Measurements from ENCODE around the gene DPH5.

Gene DPH5

GRCh38 chr1:100971021-100971420 lies 54.6 kb downstream of the DPH5 start:
- no peak for DNase-seq
- Histone ChIP-seq H3K18ac (ENCODE audit: low read depth in 1 of 2, low read length in 2 of 2) (no peak overlapping the region), H3K4me3 (ENCODE audit: insufficient read depth in 1 of 2, low read depth in 1 of 2, low read length in 2 of 2) (no peak overlapping the region), H3K79me1 (replicated peaks; ENCODE audit: low read length, poor library complexity, severe bottlenecking) (peaks cover 11% of the 10 kb centered on the region), H2BK12ac (ENCODE audit: low read length in 2 of 2) (no peak overlapping the region), H3K23ac (ENCODE audit: low read length in 2 of 2) (no peak overlapping the region), H3K27me3 (ENCODE audit: control insufficient read depth in 1 of 2, insufficient read depth in 1 of 2, low read length in 2 of 2) (no peaks in the 10 kb centered on the region), H2BK5ac (ENCODE audit: low read depth, low read length, poor library complexity, severe bottlenecking) (no peak overlapping the region), H2BK120ac (ENCODE audit: low read depth, low read length) (no peak overlapping the region), H3K14ac (ENCODE audit: low read length in 2 of 2) (no peak overlapping the region), H3K4me1 (ENCODE audit: control insufficient read depth, insufficient read depth, low read depth, low read length) (no peaks in the 10 kb centered on the region), H2BK15ac (ENCODE audit: low read depth, poor library complexity, severe bottlenecking) (no peak overlapping the region), H3K9ac (ENCODE audit: low read length) (no peak overlapping the region), H3K4ac (ENCODE audit: low read depth in 1 of 2, low read length in 2 of 2) (no peak overlapping the region), H3K9me3 (ENCODE audit: control insufficient read depth, low read length) (no peaks in the 10 kb centered on the region), H2AK5ac (ENCODE audit: low read length, severe bottlenecking) (no peak overlapping the region), H4K91ac (ENCODE audit: low read length) (no peak overlapping the region), H3K36me3 (ENCODE audit: control insufficient read depth in 1 of 2, insufficient read depth in 2 of 2, low read depth in 1 of 2, low read length in 2 of 2) (peaks cover 8 to 59% of the 10 kb centered on the region in 2 experiments), H3K4me2 (ENCODE audit: low read length, poor library complexity, severe bottlenecking) (no peak overlapping the region), H3K27ac (ENCODE audit: low read length, poor library complexity, severe bottlenecking) (no peak overlapping the region), H4K8ac (ENCODE audit: low read length) (no peak overlapping the region), H2AFZ (ENCODE audit: low read depth, low read length) (no peak overlapping the region)
- no CpG with 5 or more reads among the region's 1 CpG for WGBS

DNA sequence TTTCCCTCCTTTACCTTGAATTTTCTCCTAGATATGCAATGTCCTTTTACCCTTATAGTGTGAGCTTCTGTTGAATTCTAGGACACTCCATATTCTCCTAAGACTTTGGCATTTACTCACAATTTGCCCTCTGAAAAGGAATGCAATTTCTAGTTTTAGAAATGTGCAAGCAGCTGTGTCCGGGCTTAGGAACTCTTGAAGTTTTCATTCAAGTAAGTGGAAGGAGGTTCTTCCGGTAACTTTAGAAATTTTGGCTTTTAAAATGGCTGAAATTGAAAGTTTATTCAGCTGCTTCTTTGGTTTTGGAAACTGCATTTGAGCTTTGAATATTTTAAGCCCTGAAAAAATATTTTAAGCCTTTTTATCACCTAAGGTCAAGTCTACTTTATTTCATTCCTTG lies 56.3 kb downstream of the DPH5 start:
- Histone ChIP-seq H3K27ac (ENCODE audit: low read length, poor library complexity, severe bottlenecking) (no peak overlapping the region), H3K14ac (ENCODE audit: low read length in 2 of 2) (no peak overlapping the region), H2AFZ (ENCODE audit: low read depth, low read length) (no peak overlapping the region), H3K9ac (ENCODE audit: low read length) (no peak overlapping the region), H2BK12ac (ENCODE audit: low read length in 2 of 2) (no peak overlapping the region), H2BK15ac (ENCODE audit: low read depth, poor library complexity, severe bottlenecking) (no peak overlapping the region), H3K23ac (ENCODE audit: low read length in 2 of 2) (no peak overlapping the region), H3K9me3 (ENCODE audit: control insufficient read depth, low read length) (no peaks in the 10 kb centered on the region), H3K4me2 (ENCODE audit: low read length, poor library complexity, severe bottlenecking) (no peak overlapping the region), H3K4ac (ENCODE audit: low read depth in 1 of 2, low read length in 2 of 2) (no peak overlapping the region), H3K27me3 (ENCODE audit: control insufficient read depth in 1 of 2, insufficient read depth in 1 of 2, low read length in 2 of 2) (no peaks in the 10 kb centered on the region), H2BK5ac (ENCODE audit: low read depth, low read length, poor library complexity, severe bottlenecking) (no peak overlapping the region), H3K79me1 (replicated peaks; ENCODE audit: low read length, poor library complexity, severe bottlenecking) (peaks cover 13% of the 10 kb centered on the region), H3K18ac (ENCODE audit: low read depth in 1 of 2, low read length in 2 of 2) (no peak overlapping the region), H2BK120ac (ENCODE audit: low read depth, low read length) (no peak overlapping the region), H3K36me3 (ENCODE audit: control insufficient read depth in 1 of 2, insufficient read depth in 2 of 2, low read depth in 1 of 2, low read length in 2 of 2) (peaks cover 10 to 60% of the 10 kb centered on the region in 2 experiments), H4K91ac (ENCODE audit: low read length) (no peak overlapping the region), H2AK5ac (ENCODE audit: low read length, severe bottlenecking) (no peak overlapping the region), H4K8ac (ENCODE audit: low read length) (no peak overlapping the region), H3K4me3 (ENCODE audit: insufficient read depth in 1 of 2, low read depth in 1 of 2, low read length in 2 of 2) (no peak overlapping the region), H3K4me1 (ENCODE audit: control insufficient read depth, insufficient read depth, low read depth, low read length) (no peaks in the 10 kb centered on the region)
- no peak for DNase-seq
- WGBS: 98% methylated on average over 2 of the region's 2 CpGs

DNA sequence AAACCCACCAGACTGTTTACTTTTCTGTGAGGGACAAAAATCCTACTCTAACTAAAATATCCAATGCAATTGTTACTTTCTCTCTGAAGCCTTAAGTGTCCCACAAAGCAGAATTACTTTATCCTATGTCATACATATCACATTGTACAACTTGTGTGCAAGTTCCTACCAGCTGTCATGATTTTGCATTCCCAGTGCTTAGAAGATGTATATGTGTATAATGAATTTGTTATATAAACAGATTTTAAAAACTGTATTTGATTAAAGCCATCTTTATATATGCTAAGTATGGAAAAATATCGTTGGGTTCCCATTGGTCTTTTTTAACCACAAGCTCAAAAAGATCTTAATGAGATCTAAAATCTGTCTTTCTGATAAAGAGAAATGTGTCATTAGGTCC lies 57.0 kb downstream of the DPH5 start:
- Histone ChIP-seq H3K27ac (ENCODE audit: low read length, poor library complexity, severe bottlenecking) (no peak overlapping the region), H3K18ac (ENCODE audit: low read depth in 1 of 2, low read length in 2 of 2) (no peak overlapping the region), H4K91ac (ENCODE audit: low read length) (no peak overlapping the region), H2BK5ac (ENCODE audit: low read depth, low read length, poor library complexity, severe bottlenecking) (no peak overlapping the region), H3K4me1 (ENCODE audit: control insufficient read depth, insufficient read depth, low read depth, low read length) (no peaks in the 10 kb centered on the region), H3K36me3 (ENCODE audit: control insufficient read depth in 1 of 2, insufficient read depth in 2 of 2, low read depth in 1 of 2, low read length in 2 of 2) (peaks cover 10 to 58% of the 10 kb centered on the region in 2 experiments), H2BK12ac (ENCODE audit: low read length in 2 of 2) (no peak overlapping the region), H2BK120ac (ENCODE audit: low read depth, low read length) (no peak overlapping the region), H3K14ac (ENCODE audit: low read length in 2 of 2) (no peak overlapping the region), H2BK15ac (ENCODE audit: low read depth, poor library complexity, severe bottlenecking) (no peak overlapping the region), H3K27me3 (ENCODE audit: control insufficient read depth in 1 of 2, insufficient read depth in 1 of 2, low read length in 2 of 2) (no peaks in the 10 kb centered on the region), H3K79me1 (replicated peaks; ENCODE audit: low read length, poor library complexity, severe bottlenecking) (peaks cover 12% of the 10 kb centered on the region), H2AFZ (ENCODE audit: low read depth, low read length) (no peak overlapping the region), H3K9me3 (ENCODE audit: control insufficient read depth, low read length) (no peaks in the 10 kb centered on the region), H2AK5ac (ENCODE audit: low read length, severe bottlenecking) (no peak overlapping the region), H3K4me3 (ENCODE audit: insufficient read depth in 1 of 2, low read depth in 1 of 2, low read length in 2 of 2) (no peak overlapping the region), H3K4me2 (ENCODE audit: low read length, poor library complexity, severe bottlenecking) (no peak overlapping the region), H3K23ac (ENCODE audit: low read length in 2 of 2) (no peak overlapping the region), H3K4ac (ENCODE audit: low read depth in 1 of 2, low read length in 2 of 2) (no peak overlapping the region), H4K8ac (ENCODE audit: low read length) (no peak overlapping the region), H3K9ac (ENCODE audit: low read length) (no peak overlapping the region)
- WGBS: no CpG with 5 or more reads among the region's 1 CpG
- no peak for DNase-seq

GRCh38 chr1:100960098-100960497 lies 65.5 kb downstream of the DPH5 start:
- H3K4ac ChIP-seq (ENCODE audit: low read depth in 1 of 2, low read length in 2 of 2): no peak overlapping the region
- H4K91ac ChIP-seq (ENCODE audit: low read length): no peak overlapping the region
- H2BK120ac ChIP-seq (ENCODE audit: low read depth, low read length): no peak overlapping the region
- no peak overlapping the region for H2BK12ac ChIP-seq (ENCODE audit: low read length in 2 of 2)
- no peak overlapping the region for H2AFZ ChIP-seq (ENCODE audit: low read depth, low read length)
- no peaks in the 10 kb centered on the region for H3K4me1 ChIP-seq (ENCODE audit: control insufficient read depth, insufficient read depth, low read depth, low read length)
- no peak overlapping the region for H2BK15ac ChIP-seq (ENCODE audit: low read depth, poor library complexity, severe bottlenecking)
- H3K4me2 ChIP-seq (ENCODE audit: low read length, poor library complexity, severe bottlenecking): no peak overlapping the region
- DNase-seq: no peak
- peaks cover 0 to 35% of the 10 kb centered on the region in 2 experiments for H3K36me3 ChIP-seq (ENCODE audit: control insufficient read depth in 1 of 2, insufficient read depth in 2 of 2, low read depth in 1 of 2, low read length in 2 of 2)
- no peak overlapping the region for H3K23ac ChIP-seq (ENCODE audit: low read length in 2 of 2)
- 100% methylated on average over 1 of the region's 1 CpG for WGBS
- H2AK5ac ChIP-seq (ENCODE audit: low read length, severe bottlenecking): no peak overlapping the region
- no peak overlapping the region for H3K9ac ChIP-seq (ENCODE audit: low read length)
- no peak overlapping the region for H2BK5ac ChIP-seq (ENCODE audit: low read depth, low read length, poor library complexity, severe bottlenecking)
- H3K18ac ChIP-seq (ENCODE audit: low read depth in 1 of 2, low read length in 2 of 2): no peak overlapping the region
- H4K8ac ChIP-seq (ENCODE audit: low read length): no peak overlapping the region
- H3K27ac ChIP-seq (ENCODE audit: low read length, poor library complexity, severe bottlenecking): no peak overlapping the region
- no peak overlapping the region for H3K4me3 ChIP-seq (ENCODE audit: insufficient read depth in 1 of 2, low read depth in 1 of 2, low read length in 2 of 2)
- no peaks in the 10 kb centered on the region for H3K9me3 ChIP-seq (ENCODE audit: control insufficient read depth, low read length)
- H3K79me1 ChIP-seq (replicated peaks; ENCODE audit: low read length, poor library complexity, severe bottlenecking): peaks cover 3% of the 10 kb centered on the region
- no peak overlapping the region for H3K14ac ChIP-seq (ENCODE audit: low read length in 2 of 2)
- no peaks in the 10 kb centered on the region for H3K27me3 ChIP-seq (ENCODE audit: control insufficient read depth in 1 of 2, insufficient read depth in 1 of 2, low read length in 2 of 2)
